CD4-positive, CD25-positive, alpha-beta regulatory T cell (primary cell): Measurements from ENCODE around the gene CXCL14. TPM values are rescaled to one million over a fixed set of nuclear protein-coding genes. Genes with fewer than 3 reads are reported as not detected.
"Not testable (repeated sequence)": the region's sequence is repeated elsewhere in the genome, so short reads cannot be mapped to it uniquely, and the experiment has no call there.

Experiments
- ATAC-seq, 2 donors: fragments of 150-1000 bp; cut with Tn5 transposase; one replicate each; pipeline ENCODE4 v1.10.0; 2021; ENCODE audit warnings: low read depth in 2 of 2, moderate number of reproducible peaks in 2 of 2, moderate library complexity in 1 of 2
- DNase-seq, 3 donors: peaks; one replicate each; pipeline versions ENCODE4 v3.0.0 to v3.0.0-alpha.2; 2012 to 2022; ENCODE audit warnings: mixed read lengths in 1 of 3
- H3K27ac ChIP-seq: one replicate; pipeline ENCODE4 v1.7.0; 2013; ENCODE audit warnings: mild to moderate bottlenecking, low read length; ENCODE audit not compliant: insufficient read depth, poor library complexity, severe bottlenecking
- H3K27me3 ChIP-seq: one replicate; pipeline ENCODE4 v1.7.0; 2013; ENCODE audit warnings: low read length; ENCODE audit not compliant: control insufficient read depth, insufficient read depth
- H3K36me3 ChIP-seq: one replicate; pipeline ENCODE4 v1.7.0; 2013; ENCODE audit warnings: mild to moderate bottlenecking, low read length, moderate library complexity; ENCODE audit not compliant: control insufficient read depth, insufficient read depth
- H3K4me1 ChIP-seq: 2 replicates; pipeline ENCODE4 v1.7.0; 2013; ENCODE audit warnings: mild to moderate bottlenecking, low read length; ENCODE audit not compliant: insufficient read depth, control insufficient read depth, poor library complexity, severe bottlenecking
- H3K4me3 ChIP-seq: one replicate; pipeline ENCODE4 v1.7.0; 2013; ENCODE audit warnings: low read depth, mild to moderate bottlenecking, low read length, moderate library complexity
- H3K9me3 ChIP-seq, 2 experiments: 1 replicate in 1 of 2; 2 replicates in 1 of 2; pipeline ENCODE4 v1.7.0; 2013; ENCODE audit warnings: low read length in 2 of 2, mild to moderate bottlenecking in 1 of 2, moderate library complexity in 1 of 2; ENCODE audit not compliant: control insufficient read depth in 2 of 2
- H3K27ac Mint-ChIP-seq, 3 donors: one replicate each; pipeline ENCODE4 v1.8.0; 2020 to 2022; ENCODE audit warnings: mild to moderate bottlenecking in 3 of 3, mixed read lengths in 3 of 3, moderate library complexity in 2 of 3
- H3K27me3 Mint-ChIP-seq: one replicate; pipeline ENCODE4 v1.8.0; 2022; ENCODE audit warnings: mild to moderate bottlenecking, mixed read lengths
- H3K36me3 Mint-ChIP-seq: one replicate; pipeline ENCODE4 v1.8.0; 2020; ENCODE audit warnings: mixed read lengths
- H3K4me1 Mint-ChIP-seq, 4 donors: one replicate each; pipeline ENCODE4 v1.8.0; 2020 to 2022; ENCODE audit warnings: mixed read lengths in 4 of 4, mild to moderate bottlenecking in 1 of 4
- H3K4me3 Mint-ChIP-seq, 4 donors: one replicate each; pipeline ENCODE4 v1.8.0; 2020 to 2022; ENCODE audit warnings: mild to moderate bottlenecking in 4 of 4, mixed read lengths in 4 of 4, moderate library complexity in 3 of 4
- H3K9me3 Mint-ChIP-seq, 7 donors: one replicate each; pipeline ENCODE4 v1.8.0; 2020 to 2022; ENCODE audit warnings: mixed read lengths in 7 of 7, mild to moderate bottlenecking in 3 of 7, moderate library complexity in 2 of 7
- polyA plus RNA-seq, 4 donors: library from polyadenylated mRNA; unstranded; fragments of 300-500 nt; fragmentation: Illumina TruSeq; gene quantifications; one replicate each; pipeline ENCODE4 v1.2.3, GENCODE V29; 2021
- total RNA-seq: library from RNA; stranded (reverse); gene quantifications from one replicate; pipeline ENCODE4 v1.2.3, GENCODE V29; 2022

CXCL14 gene
- total and polyA plus RNA-seq, 5 donors from 2014 or later: not detected

DNA sequence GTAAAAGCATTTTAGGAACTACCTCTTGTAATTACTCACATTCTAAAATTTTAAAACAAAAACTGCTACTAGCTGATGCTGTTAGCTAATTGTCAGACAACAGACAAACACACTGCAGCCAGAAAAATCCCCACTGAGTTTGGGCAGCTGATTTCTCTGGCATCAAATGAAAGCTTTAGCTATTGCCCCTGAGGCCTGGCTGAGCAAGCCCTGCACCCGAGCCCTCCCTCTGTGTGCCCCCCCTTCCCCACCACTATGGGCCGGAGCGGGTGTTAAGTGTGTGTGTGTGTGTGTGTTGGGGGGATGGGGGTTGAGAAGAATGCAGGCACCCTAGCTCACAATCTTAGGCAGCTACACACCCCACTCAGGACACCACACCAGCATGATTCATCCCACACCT, 45.5 kb downstream of the CXCL14 start:
- no peak overlapping the region for H3K4me3 Mint-ChIP-seq

DNA sequence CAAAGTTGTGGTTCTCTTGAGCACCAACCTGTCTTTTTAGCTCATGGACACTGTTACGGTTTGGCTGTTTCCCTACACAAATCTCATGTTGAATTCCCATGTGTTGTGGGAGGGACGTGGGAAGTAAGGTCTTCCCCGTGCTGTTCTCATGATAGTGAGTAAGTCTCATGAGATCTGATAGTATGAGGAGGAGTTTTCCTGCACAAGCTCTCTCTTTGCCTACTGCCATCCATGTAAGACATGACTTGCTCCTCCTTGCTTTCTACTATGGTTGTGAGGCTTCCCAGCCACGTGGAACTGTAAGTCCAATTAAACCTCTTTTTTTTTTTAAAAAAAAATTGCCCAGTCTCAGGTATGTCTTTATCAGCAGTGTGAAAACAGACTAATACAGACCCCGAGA, 49.2 kb downstream of the CXCL14 start:
- not testable (repeated sequence) for H3K36me3 ChIP-seq, H3K36me3 Mint-ChIP-seq, ATAC-seq, H3K27ac Mint-ChIP-seq, H3K4me3 ChIP-seq, H3K4me1 ChIP-seq, DNase-seq, H3K9me3 ChIP-seq, H3K4me1 Mint-ChIP-seq, H3K27ac ChIP-seq, H3K4me3 Mint-ChIP-seq
- Mint-ChIP-seq H3K27me3 (peaks cover 46% of the 10 kb centered on the region), H3K9me3 (peaks cover 0 to 14% (median 0%) of the 10 kb centered on the region in 7 donors)
- H3K27me3 ChIP-seq: peaks cover 22% of the 10 kb centered on the region

More for the DNA sequence above, 45.5 kb downstream of the CXCL14 start:
- Histone ChIP-seq H3K9me3 (no peaks in the 10 kb centered on the region), H3K36me3 (no peaks in the 10 kb centered on the region), H3K27ac (no peak overlapping the region), H3K27me3 (peaks cover 34% of the 10 kb centered on the region), H3K4me3 (no peak overlapping the region), H3K4me1 (no peaks in the 10 kb centered on the region)
- Mint-ChIP-seq H3K4me1 (peaks cover 0 to 5% (median 0%) of the 10 kb centered on the region in 4 donors), H3K27ac (no peak overlapping the region), H3K36me3 (no peaks in the 10 kb centered on the region), H3K9me3 (peaks cover 0 to 14% (median 0%) of the 10 kb centered on the region in 7 donors), H3K27me3 (peaks cover 66% of the 10 kb centered on the region)
- DNase-seq (no peak), ATAC-seq (no peak)

DNA sequence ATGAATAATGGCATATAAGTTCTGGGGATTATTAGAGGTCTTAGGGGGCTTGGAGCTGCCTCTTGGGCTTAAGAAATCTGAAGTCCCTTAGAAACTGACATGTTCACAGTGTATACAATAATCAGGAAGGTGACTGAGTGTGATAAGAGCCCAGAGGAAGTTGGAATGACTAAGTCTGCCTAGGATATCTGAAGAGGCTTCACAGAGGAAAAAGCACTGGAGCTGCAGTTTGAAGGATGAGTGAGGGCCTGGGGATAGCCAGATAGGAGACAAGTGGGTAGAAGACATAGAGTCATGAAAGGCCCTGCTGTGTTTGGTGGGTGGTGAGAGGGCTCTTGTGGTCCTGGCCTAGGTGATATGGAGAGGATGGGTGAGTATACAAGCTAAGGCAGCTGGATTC, 51.9 kb downstream of the CXCL14 start:
- H3K27ac ChIP-seq: no peak overlapping the region
- no peak for ATAC-seq
- H3K36me3 ChIP-seq: no peaks in the 10 kb centered on the region
- no peaks in the 10 kb centered on the region for H3K36me3 Mint-ChIP-seq
- H3K27me3 Mint-ChIP-seq: peaks cover 22% of the 10 kb centered on the region
- no peak overlapping the region for H3K4me3 Mint-ChIP-seq
- H3K27me3 ChIP-seq: peaks cover 10% of the 10 kb centered on the region
- H3K4me3 ChIP-seq: no peak overlapping the region
- H3K4me1 Mint-ChIP-seq: no peaks in the 10 kb centered on the region
- H3K9me3 Mint-ChIP-seq: peaks cover 0 to 5% (median 2%) of the 10 kb centered on the region in 7 donors
- H3K9me3 ChIP-seq: no peaks in the 10 kb centered on the region
- no peak overlapping the region for H3K27ac Mint-ChIP-seq
- no peak for DNase-seq
- H3K4me1 ChIP-seq: no peaks in the 10 kb centered on the region

DNA sequence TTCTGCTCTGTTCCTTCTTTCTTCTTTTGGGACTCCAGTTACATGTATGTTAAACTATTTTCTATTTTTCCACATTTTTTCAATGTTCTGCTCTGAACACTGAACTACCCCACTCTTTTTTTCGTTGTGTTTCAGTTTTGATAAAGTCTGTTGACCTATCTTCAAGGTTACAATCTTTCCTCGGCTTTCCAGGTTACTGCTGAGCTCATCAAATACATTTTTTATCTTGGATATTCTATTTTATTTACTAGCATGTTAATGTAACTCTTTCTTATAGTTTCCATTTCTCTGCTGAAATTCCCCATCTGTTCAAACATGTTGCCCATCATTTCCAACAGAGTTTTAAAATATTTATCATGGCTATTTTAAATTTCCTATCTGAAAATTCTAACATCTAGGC, 56.8 kb downstream of the CXCL14 start:
- DNase-seq: no peak
- Mint-ChIP-seq H3K9me3 (peaks cover 0 to 7% (median 4%) of the 10 kb centered on the region in 7 donors), H3K36me3 (no peaks in the 10 kb centered on the region), H3K4me1 (no peaks in the 10 kb centered on the region), H3K4me3 (no peak overlapping the region), H3K27ac (no peak overlapping the region), H3K27me3 (peaks cover 21% of the 10 kb centered on the region)
- H3K27me3 ChIP-seq: peaks cover 8% of the 10 kb centered on the region
- H3K36me3 ChIP-seq: no peaks in the 10 kb centered on the region
- H3K4me3 ChIP-seq: no peak overlapping the region
- H3K9me3 ChIP-seq: no peaks in the 10 kb centered on the region
- no peak for ATAC-seq
- no peak overlapping the region for H3K27ac ChIP-seq
- no peaks in the 10 kb centered on the region for H3K4me1 ChIP-seq

Other genes with a start within 250 kb of the CXCL14 start
- 139 TPM for gene MACROH2A1, start 179.8 kb downstream of the CXCL14 start, total RNA-seq
- gene MACROH2A1, start 179.8 kb downstream of the CXCL14 start, polyA plus RNA-seq: 100 to 1,000 TPM; 126 to 161 (median 148) TPM
- gene DCANP1, start 131.6 kb downstream of the CXCL14 start, total RNA-seq: not detected
- not detected for gene DCANP1, start 131.6 kb downstream of the CXCL14 start, polyA plus RNA-seq
- gene TIFAB, start 126.6 kb downstream of the CXCL14 start, total RNA-seq: not detected
- not detected for gene TIFAB, start 126.6 kb downstream of the CXCL14 start, polyA plus RNA-seq
- gene NEUROG1, start 43.0 kb downstream of the CXCL14 start, total RNA-seq: not detected
- not detected for gene NEUROG1, start 43.0 kb downstream of the CXCL14 start, polyA plus RNA-seq